NB4 (cell line): Measurements from ENCODE around the gene MYH10.

Source experiments
- DNase-seq: peaks from one replicate; pipeline ENCODE4 v3.0.0; 2010; ENCODE audit warnings: low read depth
- H3K4me3 ChIP-seq: one replicate; pipeline ENCODE4 v1.5.1; 2011; ENCODE audit warnings: mild to moderate bottlenecking, low read depth, low read length, moderate library complexity
- MAX ChIP-seq: IDR thresholded peaks from 2 replicates; pipeline ENCODE4 v1.6.1; 2011; ENCODE audit warnings: low read depth, low read length
- MYC ChIP-seq: IDR thresholded peaks from 2 replicates; pipeline ENCODE4 v1.6.1; 2011; ENCODE audit warnings: low read depth, low read length
- POLR2A ChIP-seq: IDR thresholded peaks from 2 replicates; pipeline ENCODE4 v1.6.1; 2011; ENCODE audit warnings: mild to moderate bottlenecking; ENCODE audit not compliant: insufficient read length; ENCODE audit errors: extremely low read depth
- TF ChIP-seq, protein P1 (sequence below): IDR thresholded peaks from one replicate; pipeline ENCODE4 v1.5.1; 2012; ENCODE audit warnings: low read depth, low read length

The MYH10 gene

DNA sequence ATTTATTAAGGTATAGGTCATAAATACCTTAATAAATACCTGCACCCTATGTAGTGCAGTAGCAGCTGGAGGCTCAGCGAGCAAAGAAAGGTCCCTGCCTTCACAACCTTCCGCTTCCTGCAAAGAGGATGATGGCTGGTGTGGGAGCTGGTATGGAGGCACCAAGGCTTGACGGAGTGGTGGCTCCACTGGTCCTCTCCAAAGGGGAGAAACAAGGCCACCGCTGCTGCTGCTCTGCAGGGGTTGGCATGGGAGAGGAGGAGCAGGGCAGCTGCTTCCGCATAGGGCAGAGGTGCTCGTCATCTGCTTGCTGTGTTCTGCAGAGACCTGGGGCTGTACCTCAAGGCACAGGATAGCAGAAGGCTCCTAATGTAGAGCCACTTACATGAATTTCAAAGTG, 142.0 kb downstream of the MYH10 start:
- no peak for DNase-seq
- no peak overlapping the region for H3K4me3 ChIP-seq
- TF ChIP-seq MAX, result no peak
- TF ChIP-seq POLR2A, result no peak
- TF ChIP-seq, protein P1, sequence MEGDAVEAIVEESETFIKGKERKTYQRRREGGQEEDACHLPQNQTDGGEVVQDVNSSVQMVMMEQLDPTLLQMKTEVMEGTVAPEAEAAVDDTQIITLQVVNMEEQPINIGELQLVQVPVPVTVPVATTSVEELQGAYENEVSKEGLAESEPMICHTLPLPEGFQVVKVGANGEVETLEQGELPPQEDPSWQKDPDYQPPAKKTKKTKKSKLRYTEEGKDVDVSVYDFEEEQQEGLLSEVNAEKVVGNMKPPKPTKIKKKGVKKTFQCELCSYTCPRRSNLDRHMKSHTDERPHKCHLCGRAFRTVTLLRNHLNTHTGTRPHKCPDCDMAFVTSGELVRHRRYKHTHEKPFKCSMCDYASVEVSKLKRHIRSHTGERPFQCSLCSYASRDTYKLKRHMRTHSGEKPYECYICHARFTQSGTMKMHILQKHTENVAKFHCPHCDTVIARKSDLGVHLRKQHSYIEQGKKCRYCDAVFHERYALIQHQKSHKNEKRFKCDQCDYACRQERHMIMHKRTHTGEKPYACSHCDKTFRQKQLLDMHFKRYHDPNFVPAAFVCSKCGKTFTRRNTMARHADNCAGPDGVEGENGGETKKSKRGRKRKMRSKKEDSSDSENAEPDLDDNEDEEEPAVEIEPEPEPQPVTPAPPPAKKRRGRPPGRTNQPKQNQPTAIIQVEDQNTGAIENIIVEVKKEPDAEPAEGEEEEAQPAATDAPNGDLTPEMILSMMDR, result no peak
- no peak for TF ChIP-seq MYC

GRCh38 chr17:8487743-8488142, 142.8 kb downstream of the MYH10 start:
- TF ChIP-seq POLR2A, result no peak
- no peak for TF ChIP-seq MAX
- TF ChIP-seq, protein P1, result no peak
- no peak for TF ChIP-seq MYC
- H3K4me3 ChIP-seq, result no peak overlapping the region

DNA sequence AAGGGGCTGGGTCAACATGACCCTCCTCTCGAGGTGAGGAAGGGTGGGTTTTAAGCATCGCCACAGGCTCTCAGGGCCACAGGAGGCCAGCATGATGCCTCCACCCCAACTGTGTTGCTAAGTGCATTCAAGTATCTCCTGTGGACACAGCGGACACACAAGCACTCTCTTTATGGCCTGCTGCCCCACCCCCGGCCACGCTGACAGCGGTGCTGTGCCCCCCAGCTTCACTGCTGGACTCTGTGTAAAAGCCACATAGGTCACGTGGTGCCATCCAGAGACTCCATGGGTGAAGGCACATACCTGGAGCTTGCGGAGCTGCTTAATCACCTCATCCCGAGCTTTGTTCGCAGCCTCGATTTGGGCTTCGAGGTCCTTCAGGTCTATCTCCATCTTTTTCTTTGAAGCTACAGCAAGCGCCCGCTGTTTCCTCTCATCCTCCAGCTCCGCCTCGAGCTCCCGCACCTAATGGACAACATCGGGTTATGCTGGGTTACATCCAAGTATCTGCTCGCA, 143.3 kb downstream of the MYH10 start:
- TF ChIP-seq POLR2A (no peak), MYC (no peak), MAX (no peak)
- TF ChIP-seq, protein P1, result no peak
- DNase-seq, result no peak
- H3K4me3 ChIP-seq, result no peak overlapping the region

More at GRCh38 chr17:8487743-8488142, 142.8 kb downstream of the MYH10 start:
- DNase-seq, result no peak

DNA sequence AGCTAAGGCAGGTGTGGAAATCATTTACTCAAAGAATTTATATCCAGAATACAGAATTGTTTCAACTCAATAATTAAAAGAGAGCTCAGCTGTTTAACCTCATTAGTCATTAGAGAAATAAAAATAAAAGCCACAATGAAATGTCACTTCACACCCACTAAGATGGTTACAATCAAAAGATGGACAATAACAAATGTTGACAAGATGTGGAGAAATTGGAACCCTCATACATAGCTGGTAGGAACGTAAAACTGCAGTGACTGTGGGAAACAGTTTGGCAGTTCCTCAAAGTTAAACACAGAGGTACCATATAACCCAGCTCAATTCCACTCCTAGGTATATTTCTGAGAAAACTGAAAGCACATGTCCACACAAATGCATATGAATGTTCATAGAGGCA, 145.0 kb downstream of the MYH10 start:
- no peak overlapping the region for H3K4me3 ChIP-seq
- no peak for DNase-seq
- TF ChIP-seq, protein P1, result no peak
- TF ChIP-seq POLR2A (no peak), MYC (no peak), MAX (no peak)

GRCh38 chr17:8484465-8484864, 146.1 kb downstream of the MYH10 start:
- H3K4me3 ChIP-seq, result no peak overlapping the region
- TF ChIP-seq, protein P1, result no peak
- no peak for TF ChIP-seq MAX
- no peak for TF ChIP-seq POLR2A
- no peak for TF ChIP-seq MYC
- DNase-seq, result no peak

GRCh38 chr17:8482546-8482945, 148.0 kb downstream of the MYH10 start:
- TF ChIP-seq POLR2A (no peak), MYC (no peak), MAX (no peak)
- TF ChIP-seq, protein P1, result no peak
- no peak for DNase-seq
- H3K4me3 ChIP-seq, result no peak overlapping the region
